Stimulated activated CD4-positive, alpha-beta T cell treated with anti-CD3 and anti-CD28 coated beads, Interleukin-15, amount 100 ng/mL, for 24 hours (primary cell): ENCODE measurements around the gene HSF4.
A peak's percentile ranks its signal among the peaks of the same experiment; 100 is the strongest.
"Not testable (repeated sequence)": the region's sequence is repeated elsewhere in the genome, so short reads cannot be mapped to it uniquely, and the experiment has no call there.

ENCODE experiments used
- DNase-seq: peaks from one replicate; pipeline ENCODE4 v3.0.0-alpha.2; 2020

HSF4 gene, protein sequence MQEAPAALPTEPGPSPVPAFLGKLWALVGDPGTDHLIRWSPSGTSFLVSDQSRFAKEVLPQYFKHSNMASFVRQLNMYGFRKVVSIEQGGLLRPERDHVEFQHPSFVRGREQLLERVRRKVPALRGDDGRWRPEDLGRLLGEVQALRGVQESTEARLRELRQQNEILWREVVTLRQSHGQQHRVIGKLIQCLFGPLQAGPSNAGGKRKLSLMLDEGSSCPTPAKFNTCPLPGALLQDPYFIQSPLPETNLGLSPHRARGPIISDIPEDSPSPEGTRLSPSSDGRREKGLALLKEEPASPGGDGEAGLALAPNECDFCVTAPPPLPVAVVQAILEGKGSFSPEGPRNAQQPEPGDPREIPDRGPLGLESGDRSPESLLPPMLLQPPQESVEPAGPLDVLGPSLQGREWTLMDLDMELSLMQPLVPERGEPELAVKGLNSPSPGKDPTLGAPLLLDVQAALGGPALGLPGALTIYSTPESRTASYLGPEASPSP

DNA sequence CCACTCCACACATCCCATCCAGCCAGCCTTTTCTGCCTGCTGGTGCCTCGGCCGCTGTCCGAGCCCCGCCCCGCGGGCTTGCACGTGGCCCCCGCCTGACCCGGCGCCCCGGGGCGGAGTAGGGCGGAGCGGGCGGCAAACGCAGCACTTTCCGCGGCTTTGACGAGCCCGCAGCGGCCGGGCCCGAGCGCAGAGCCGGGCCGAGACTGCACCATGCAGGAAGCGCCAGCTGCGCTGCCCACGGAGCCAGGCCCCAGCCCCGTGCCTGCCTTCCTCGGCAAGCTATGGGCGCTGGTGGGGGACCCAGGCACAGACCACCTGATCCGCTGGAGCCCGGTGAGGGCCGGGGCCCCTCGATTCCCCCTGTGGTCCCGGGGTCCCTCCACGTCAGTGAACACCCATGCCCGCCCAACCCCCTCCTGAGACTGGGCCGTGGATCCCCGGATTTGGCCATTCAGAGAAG lies at the start of gene HSF4:
Gene HSF4, plus strand, starts transcription at position 147 of the 463 bp plus-strand sequence. Its CDS starts 67 bp downstream, at position 214.
- peak; percentile 33 for DNase-seq

GRCh38 chr16:67114793-67115192 lies 49.8 kb upstream of the HSF4 start:
- DNase-seq: no peak

DNA sequence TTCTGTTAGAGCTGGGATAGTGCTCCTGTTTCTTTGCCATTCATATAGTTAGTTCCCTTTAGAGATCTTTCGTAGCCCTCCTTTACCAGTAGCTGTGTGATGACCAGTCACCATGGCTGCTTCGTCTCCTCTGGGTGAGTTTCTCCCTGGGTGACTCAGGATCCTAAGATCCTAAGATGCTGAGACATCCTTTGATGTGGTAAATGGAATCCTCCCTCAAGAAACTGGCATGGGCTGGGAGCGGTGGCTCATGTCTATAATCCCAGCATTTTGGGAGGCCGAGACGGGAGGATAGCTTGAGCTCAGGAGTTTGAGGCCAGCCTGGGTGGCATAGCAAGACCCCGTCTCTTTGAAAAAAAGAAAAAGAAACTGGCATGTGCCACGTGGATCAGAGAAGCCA lies 48.9 kb upstream of the HSF4 start:
- no peak for DNase-seq

DNA sequence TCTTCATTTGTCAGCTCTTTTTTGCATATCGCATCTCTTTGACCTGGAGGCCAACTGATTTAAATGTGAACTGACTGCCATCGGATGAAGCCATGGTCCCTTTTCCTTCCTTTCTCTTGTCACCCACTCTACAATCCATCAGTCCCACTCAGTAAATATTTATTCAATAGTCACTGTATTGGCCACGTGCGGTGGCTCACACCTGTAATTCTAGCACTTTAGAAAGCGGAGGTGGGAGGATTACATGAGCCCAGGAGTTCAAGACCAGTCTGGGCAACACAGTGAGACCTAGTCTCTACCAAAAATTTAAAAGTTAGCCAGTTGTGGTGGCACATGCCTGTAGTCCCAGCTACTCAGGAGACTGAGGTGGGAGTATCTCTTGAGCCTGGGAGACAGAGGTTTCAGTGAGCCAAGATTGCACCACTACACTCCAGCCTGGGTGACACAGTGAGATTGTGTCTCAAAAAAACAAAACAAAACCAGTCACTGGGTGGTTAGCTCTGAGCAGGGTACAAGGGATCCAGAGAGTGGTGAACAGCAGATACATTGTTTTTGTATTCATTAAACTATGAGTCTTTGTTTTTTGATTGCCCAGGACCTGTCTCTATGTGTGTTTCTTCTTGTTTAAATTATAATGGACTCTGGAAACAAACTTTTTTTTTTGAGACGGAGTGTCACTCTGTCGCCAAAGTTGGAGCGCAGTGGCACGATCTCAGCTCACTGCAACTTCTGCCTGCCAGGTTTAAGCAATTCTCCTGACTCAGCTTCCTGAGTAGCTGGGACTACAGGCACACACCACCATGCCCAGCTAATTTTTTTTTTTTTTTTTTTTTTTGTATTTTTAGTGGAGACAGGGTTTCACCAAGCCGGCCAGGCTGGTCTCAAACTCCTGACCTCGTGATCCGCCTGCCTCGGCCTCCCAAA lies 47.9 kb upstream of the HSF4 start:
- DNase-seq: no peak

DNA sequence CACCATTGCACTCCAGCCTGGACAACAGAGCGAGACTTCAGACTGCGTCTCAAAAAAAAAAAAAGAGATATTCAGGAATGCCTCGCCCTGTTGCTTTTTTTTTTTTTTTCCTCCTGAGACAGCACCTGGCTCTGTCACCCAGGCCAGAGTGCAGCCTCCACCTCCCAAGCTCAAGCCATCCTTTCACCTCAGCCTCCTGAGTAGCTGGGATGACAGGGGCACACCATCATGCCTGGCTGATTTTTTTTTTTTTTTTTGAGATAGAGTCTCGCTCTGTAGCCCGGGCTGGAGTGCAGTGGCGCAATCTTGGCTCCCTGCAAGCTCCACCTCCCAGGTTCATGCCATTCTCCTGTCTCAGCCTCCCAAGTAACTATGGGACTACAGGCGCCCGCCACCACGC lies 46.8 kb upstream of the HSF4 start:
- DNase-seq: no peak

DNA sequence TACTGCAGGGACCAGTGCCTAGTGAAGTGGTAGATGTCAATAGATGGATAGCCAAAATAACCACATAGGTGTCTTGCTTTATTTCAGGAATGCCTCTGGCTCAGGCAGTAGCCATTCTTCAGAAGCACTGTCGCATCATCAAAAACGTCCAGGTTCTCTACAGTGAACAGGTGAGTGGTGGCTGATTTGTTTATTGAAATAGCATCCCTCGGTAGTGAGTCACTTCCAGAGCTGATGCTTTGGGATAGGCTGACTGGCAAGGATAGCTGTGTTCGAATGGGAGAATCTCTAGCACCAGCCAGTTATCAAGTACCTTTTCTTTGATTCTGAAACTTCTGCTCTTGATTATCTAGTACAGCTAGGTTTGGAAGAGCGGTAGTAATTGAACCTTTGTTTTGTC lies 44.5 kb upstream of the HSF4 start:
- DNase-seq: no peak

- DNase-seq: not testable (repeated sequence)
Observed at GRCh38 chr16:67122799-67123198, 41.7 kb upstream of the HSF4 start.

GRCh38 chr16:67128417-67128816 lies 36.1 kb upstream of the HSF4 start:
- DNase-seq: no peak

DNA sequence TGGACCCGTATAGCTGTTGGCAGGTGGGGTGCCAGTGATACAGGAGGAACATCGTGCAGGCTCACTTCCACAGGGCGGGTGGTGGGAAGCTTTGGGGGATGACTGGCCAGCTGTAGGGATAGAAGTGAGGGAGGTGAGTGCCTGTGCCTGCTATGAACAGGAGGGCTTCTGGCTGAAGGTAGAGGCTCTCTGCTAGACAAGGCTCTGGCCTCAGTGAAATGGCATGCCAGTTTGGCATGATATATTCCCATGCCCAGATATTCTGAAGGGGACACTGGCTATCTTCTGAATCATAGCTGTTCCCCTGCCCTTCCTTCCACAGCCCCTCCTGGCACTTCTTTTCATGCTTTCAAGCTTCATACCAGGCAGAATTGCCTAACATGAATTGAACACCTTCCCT lies 35.7 kb upstream of the HSF4 start:
- DNase-seq: no peak

GRCh38 chr16:67129422-67129821 lies 35.1 kb upstream of the HSF4 start:
- no peak for DNase-seq

DNA sequence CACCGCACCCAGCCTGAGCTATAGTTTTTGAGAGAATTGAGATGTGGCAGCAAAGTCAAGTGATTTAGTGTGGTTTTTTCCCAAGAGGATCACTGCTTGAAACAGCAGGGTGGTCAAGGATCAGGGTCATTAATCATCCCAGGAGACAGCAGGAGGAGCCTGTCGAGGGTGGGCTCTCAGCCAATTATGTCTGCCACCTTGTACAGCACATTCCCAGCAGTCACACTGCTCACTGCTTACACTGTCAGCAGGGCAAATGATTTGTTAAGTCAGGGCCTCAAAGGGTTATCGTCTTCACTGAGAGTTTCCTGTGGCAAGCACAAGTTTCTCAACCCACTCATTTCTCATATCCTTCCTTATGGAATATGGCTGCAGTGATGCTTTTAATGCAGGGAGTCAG lies 26.9 kb upstream of the HSF4 start:
- DNase-seq: no peak

GRCh38 chr16:67141391-67141790 lies 23.2 kb upstream of the HSF4 start:
- no peak for DNase-seq

DNA sequence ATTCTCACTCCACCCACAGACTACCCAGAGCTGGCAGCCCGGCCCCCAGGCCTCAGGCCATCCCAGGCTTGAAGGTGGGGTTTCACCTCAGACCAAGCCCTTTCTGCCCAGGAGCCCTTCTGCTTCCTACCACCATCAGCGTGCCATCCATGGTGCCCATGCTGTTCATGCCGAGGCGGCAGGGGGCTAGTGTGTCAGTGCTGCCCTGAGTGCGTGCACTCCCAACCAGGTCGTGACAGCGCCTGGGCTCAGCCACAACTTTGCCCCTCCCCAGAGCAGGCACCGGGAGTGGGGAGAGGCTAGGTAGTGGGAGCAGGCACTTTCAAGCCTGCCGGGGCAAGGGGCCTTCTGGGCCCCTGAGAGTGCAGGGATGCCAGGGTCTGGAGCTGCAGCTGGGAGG lies 22.2 kb upstream of the HSF4 start:
- no peak for DNase-seq

- DNase-seq: no peak
Observed at GRCh38 chr16:67144943-67145342, 19.6 kb upstream of the HSF4 start.

DNA sequence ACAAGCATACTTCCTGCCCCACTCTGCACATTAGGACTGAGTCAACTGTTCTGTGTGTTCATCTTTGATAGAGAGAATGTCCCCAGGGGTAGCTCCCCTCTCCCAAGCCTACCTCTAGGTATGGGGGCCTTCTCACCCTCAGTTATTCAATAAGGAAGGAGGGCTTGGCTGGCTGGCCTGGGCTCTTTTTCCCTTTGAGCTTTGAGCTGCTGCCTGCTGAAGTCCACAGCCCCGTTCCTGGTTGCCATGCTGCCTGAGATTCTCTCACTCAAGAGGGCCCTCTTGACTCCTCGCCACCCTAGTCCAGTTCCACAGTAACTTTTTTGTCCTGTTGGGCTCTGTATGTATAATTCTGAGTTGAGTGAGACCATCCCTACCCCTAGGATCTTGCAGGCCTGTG lies 18.8 kb upstream of the HSF4 start:
- DNase-seq: no peak

GRCh38 chr16:67146523-67147357 lies 17.8 kb upstream of the HSF4 start:
- no peak for DNase-seq

DNA sequence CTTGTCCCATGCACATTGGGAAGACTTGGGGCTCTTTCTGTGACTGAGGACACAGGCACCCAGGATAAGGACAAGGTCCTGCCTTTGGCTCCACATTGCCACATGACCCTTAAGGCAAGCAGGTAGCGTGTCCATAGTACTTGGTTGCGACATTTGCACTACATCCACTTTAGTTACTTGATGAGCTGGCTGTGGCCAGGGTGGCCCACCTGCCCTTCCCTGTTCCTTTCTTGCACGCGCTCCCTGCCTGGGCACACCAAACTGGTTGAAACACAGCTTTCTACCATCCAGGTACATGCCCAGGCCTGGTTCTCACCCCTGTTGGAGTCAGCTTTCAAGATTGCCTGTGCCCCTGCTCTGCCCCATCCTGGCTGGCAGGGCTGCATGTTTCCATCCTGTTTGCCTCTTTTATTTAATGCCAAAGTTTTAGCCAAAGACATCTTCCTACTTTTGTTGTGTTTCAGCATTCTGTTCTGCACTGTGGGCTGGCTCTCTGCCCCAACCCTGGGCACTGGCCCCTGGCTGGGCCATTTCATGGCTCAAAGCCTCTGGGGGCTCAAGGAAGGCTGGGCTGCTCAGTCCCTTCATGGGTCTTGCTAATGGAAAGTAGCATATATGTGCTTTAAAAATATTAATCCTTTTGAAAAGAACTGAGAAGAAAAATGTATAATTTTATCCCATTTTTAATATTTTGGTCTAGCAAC lies 17.0 kb upstream of the HSF4 start:
- DNase-seq: no peak

GRCh38 chr16:67148221-67148620 lies 16.3 kb upstream of the HSF4 start:
- DNase-seq: no peak

GRCh38 chr16:67148656-67149275 lies 15.8 kb upstream of the HSF4 start:
- DNase-seq: no peak

GRCh38 chr16:67149276-67150046 lies 15.1 kb upstream of the HSF4 start:
- no peak for DNase-seq
